ENCODE data around the gene SMIM20. TPM values are rescaled to one million over a fixed set of nuclear protein-coding genes. Genes with fewer than 3 reads are reported as not detected.

The SMIM20 gene
- total RNA-seq, 2 experiments from 2014 or later: 21.3 to 26.9 TPM

GRCh38 chr4:25890571-25891485 lies 23.2 kb upstream of the SMIM20 start:
- intact Hi-C loops (cut with micrococcal nuclease): no loop called here
- H3K4me3 Mint-ChIP-seq: no peak overlapping the region
- TF ChIP-seq CTCF (IDR thresholded peaks at IDR 0.05): no peak
- H3K4me1 Mint-ChIP-seq (ENCODE audit: low read depth): no peaks in the 10 kb centered on the region
- ATAC-seq (no peak), DNase-seq (no peak)
- H3K27me3 Mint-ChIP-seq: no peaks in the 10 kb centered on the region
- H3K36me3 Mint-ChIP-seq (ENCODE audit: low read depth): no peaks in the 10 kb centered on the region
- no peaks in the 10 kb centered on the region for H3K9me3 Mint-ChIP-seq
- ChIA-PET POLR2A (no interaction called here), CTCF (no interaction called here)
- no peak overlapping the region for H3K27ac Mint-ChIP-seq

GRCh38 chr4:25892796-25893195 lies 21.2 kb upstream of the SMIM20 start:
- Mint-ChIP-seq H3K36me3 (ENCODE audit: low read depth) (no peaks in the 10 kb centered on the region), H3K9me3 (no peaks in the 10 kb centered on the region), H3K27ac (no peak overlapping the region), H3K4me3 (no peak overlapping the region), H3K27me3 (no peaks in the 10 kb centered on the region), H3K4me1 (ENCODE audit: low read depth) (no peaks in the 10 kb centered on the region)
- TF ChIP-seq CTCF (IDR thresholded peaks at IDR 0.05): no peak
- ATAC-seq: no peak
- no peak for DNase-seq
- ChIA-PET POLR2A (interaction anchor here (1.6 kb wide), 1 partner anchor 16 kb away, joined by 4 read pairs; no protein-coding TSS in a partner anchor), CTCF (no interaction called here)
- intact Hi-C loops (cut with micrococcal nuclease): no loop called here

GRCh38 chr4:25896776-25897539 lies 17.1 kb upstream of the SMIM20 start:
- no peaks in the 10 kb centered on the region for H3K4me1 Mint-ChIP-seq (ENCODE audit: low read depth)
- no peak for TF ChIP-seq CTCF (IDR thresholded peaks at IDR 0.05)
- no peaks in the 10 kb centered on the region for H3K36me3 Mint-ChIP-seq (ENCODE audit: low read depth)
- no peaks in the 10 kb centered on the region for H3K27me3 Mint-ChIP-seq
- no peak overlapping the region for H3K27ac Mint-ChIP-seq
- ATAC-seq: no peak
- CTCF ChIA-PET: no interaction called here
- no peak for DNase-seq
- POLR2A ChIA-PET: interaction anchor here (0.7 kb wide), 1 partner anchor 78 kb away, joined by 3 read pairs; no protein-coding TSS in a partner anchor
- H3K9me3 Mint-ChIP-seq: no peaks in the 10 kb centered on the region
- no peak overlapping the region for H3K4me3 Mint-ChIP-seq
- intact Hi-C loops (cut with micrococcal nuclease): no loop called here

- DNase-seq (no peak), ATAC-seq (no peak)
- CTCF ChIA-PET: interaction anchor here (1.6 kb wide), 1 partner anchor 13 kb away, joined by 7 read pairs; the partner anchor contains the start of gene SMIM20
- no peak overlapping the region for H3K4me3 Mint-ChIP-seq
- no peaks in the 10 kb centered on the region for H3K27me3 Mint-ChIP-seq
- no peaks in the 10 kb centered on the region for H3K4me1 Mint-ChIP-seq (ENCODE audit: low read depth)
- no peak for TF ChIP-seq CTCF (IDR thresholded peaks at IDR 0.05)
- no peaks in the 10 kb centered on the region for H3K36me3 Mint-ChIP-seq (ENCODE audit: low read depth)
- no peak overlapping the region for H3K27ac Mint-ChIP-seq
- intact Hi-C loops (cut with micrococcal nuclease): no loop called here
- POLR2A ChIA-PET: no interaction called here
- no peaks in the 10 kb centered on the region for H3K9me3 Mint-ChIP-seq
Measured at GRCh38 chr4:25900310-25900709, 13.7 kb upstream of the SMIM20 start.

GRCh38 chr4:25901030-25901430 lies 13.0 kb upstream of the SMIM20 start:
- intact Hi-C loops (cut with micrococcal nuclease): no loop called here
- ATAC-seq (no peak), DNase-seq (no peak)
- ChIA-PET CTCF (interaction anchor here (1.6 kb wide), 1 partner anchor 12 kb away, joined by 7 read pairs; the partner anchor contains the start of gene SMIM20), POLR2A (no interaction called here)
- TF ChIP-seq CTCF (IDR thresholded peaks at IDR 0.05): no peak
- Mint-ChIP-seq H3K27ac (no peak overlapping the region), H3K36me3 (ENCODE audit: low read depth) (no peaks in the 10 kb centered on the region), H3K4me3 (no peak overlapping the region), H3K9me3 (no peaks in the 10 kb centered on the region), H3K4me1 (ENCODE audit: low read depth) (no peaks in the 10 kb centered on the region), H3K27me3 (no peaks in the 10 kb centered on the region)

All from activated CD8-positive, alpha-beta T cell treated with anti-CD3 and anti-CD28 coated beads for 36 hours (primary cell).